Osteoblast (primary cell): Measurements from ENCODE around the gene FIZ1. TPM values are rescaled to one million over a fixed set of nuclear protein-coding genes. Genes with fewer than 3 reads are reported as not detected.

Experiments
- DNase-seq: peaks from one replicate; pipeline ENCODE4 v3.0.0; 2011; ENCODE audit warnings: low spot score, mixed read lengths; ENCODE audit not compliant: insufficient read length; ENCODE audit errors: missing footprints
- H2AFZ ChIP-seq: 2 replicates; pipeline ENCODE4 v1.6.0; 2011; ENCODE audit warnings: mild to moderate bottlenecking, low read length
- H3K27ac ChIP-seq: 2 replicates; pipeline ENCODE4 v1.5.1; 2011; ENCODE audit warnings: mild to moderate bottlenecking, low read depth, low read length, moderate library complexity
- H3K27me3 ChIP-seq: 2 replicates; pipeline ENCODE4 v1.6.0; 2012; ENCODE audit warnings: mild to moderate bottlenecking, control low read depth, inconsistent platforms, low read length, moderate library complexity; ENCODE audit not compliant: insufficient read depth
- H3K36me3 ChIP-seq: 2 replicates; pipeline ENCODE4 v1.5.1; 2011; ENCODE audit warnings: mild to moderate bottlenecking, low read length, control low read depth, moderate library complexity; ENCODE audit not compliant: insufficient read depth
- H3K4me1 ChIP-seq: 2 replicates; pipeline ENCODE4 v1.5.1; 2011; ENCODE audit warnings: mild to moderate bottlenecking, low read length, control low read depth, moderate library complexity; ENCODE audit not compliant: insufficient read depth
- H3K4me2 ChIP-seq: 2 replicates; pipeline ENCODE4 v1.6.0; 2011; ENCODE audit warnings: mild to moderate bottlenecking, low read length; ENCODE audit not compliant: insufficient read depth
- H3K4me3 ChIP-seq: fragments of 200-600 bp; sonication (generic); 3 replicates; pipeline ENCODE4 v1.5.1; 2012; ENCODE audit warnings: mild to moderate bottlenecking, low read length, inconsistent platforms; ENCODE audit not compliant: insufficient read depth
- H3K79me2 ChIP-seq: 2 replicates; pipeline ENCODE4 v1.6.0; 2012; ENCODE audit warnings: mild to moderate bottlenecking, low read length, control low read depth, inconsistent platforms; ENCODE audit not compliant: insufficient read depth
- H3K9me3 ChIP-seq: 2 replicates; pipeline ENCODE4 v1.5.1; 2011; ENCODE audit warnings: low read depth, low read length, control low read depth
- H4K20me1 ChIP-seq: 2 replicates; pipeline ENCODE4 v1.6.0; 2012; ENCODE audit warnings: mild to moderate bottlenecking, low read length, control low read depth; ENCODE audit not compliant: insufficient read depth
- CTCF ChIP-seq: IDR thresholded peaks from 2 replicates; pipeline ENCODE4 v1.5.1; 2011; ENCODE audit warnings: mild to moderate bottlenecking, low read depth, low read length, moderate library complexity; ENCODE audit errors: extremely low read depth
- total RNA-seq: library from RNA; depleted of rRNA; stranded (reverse); fragments of >200 nt; gene quantifications from 2 replicates; pipeline ENCODE4 v1.2.3, GENCODE V29; 2012

Gene FIZ1
- total RNA-seq, 1 donor = 3.6 TPM

- Histone ChIP-seq H3K9me3 (no peaks in the 10 kb centered on the region), H3K79me2 (no peaks in the 10 kb centered on the region), H4K20me1 (no peaks in the 10 kb centered on the region), H3K4me3 (no peak overlapping the region), H3K27ac (no peak overlapping the region), H3K36me3 (peaks cover 6% of the 10 kb centered on the region), H2AFZ (no peak overlapping the region), H3K4me2 (no peak overlapping the region), H3K27me3 (no peaks in the 10 kb centered on the region), H3K4me1 (peaks cover 12% of the 10 kb centered on the region)
- DNase-seq = peak; percentile 59
- no peak for TF ChIP-seq CTCF
These were observed 9.2 kb downstream of the FIZ1 start for GRCh38 chr19:55590109-55590508.

- H3K4me2 ChIP-seq = no peak overlapping the region
- no peak for DNase-seq
- H3K27ac ChIP-seq = no peak overlapping the region
- no peak overlapping the region for H3K4me3 ChIP-seq
- H3K36me3 ChIP-seq = no peaks in the 10 kb centered on the region
- no peak overlapping the region for H2AFZ ChIP-seq
- no peak for TF ChIP-seq CTCF
- H3K4me1 ChIP-seq = peaks cover 12% of the 10 kb centered on the region
- H3K27me3 ChIP-seq = no peaks in the 10 kb centered on the region
- H3K9me3 ChIP-seq = no peaks in the 10 kb centered on the region
- H4K20me1 ChIP-seq = no peaks in the 10 kb centered on the region
- H3K79me2 ChIP-seq = no peaks in the 10 kb centered on the region
These were observed 10.6 kb downstream of the FIZ1 start for GRCh38 chr19:55588738-55589137.

DNA sequence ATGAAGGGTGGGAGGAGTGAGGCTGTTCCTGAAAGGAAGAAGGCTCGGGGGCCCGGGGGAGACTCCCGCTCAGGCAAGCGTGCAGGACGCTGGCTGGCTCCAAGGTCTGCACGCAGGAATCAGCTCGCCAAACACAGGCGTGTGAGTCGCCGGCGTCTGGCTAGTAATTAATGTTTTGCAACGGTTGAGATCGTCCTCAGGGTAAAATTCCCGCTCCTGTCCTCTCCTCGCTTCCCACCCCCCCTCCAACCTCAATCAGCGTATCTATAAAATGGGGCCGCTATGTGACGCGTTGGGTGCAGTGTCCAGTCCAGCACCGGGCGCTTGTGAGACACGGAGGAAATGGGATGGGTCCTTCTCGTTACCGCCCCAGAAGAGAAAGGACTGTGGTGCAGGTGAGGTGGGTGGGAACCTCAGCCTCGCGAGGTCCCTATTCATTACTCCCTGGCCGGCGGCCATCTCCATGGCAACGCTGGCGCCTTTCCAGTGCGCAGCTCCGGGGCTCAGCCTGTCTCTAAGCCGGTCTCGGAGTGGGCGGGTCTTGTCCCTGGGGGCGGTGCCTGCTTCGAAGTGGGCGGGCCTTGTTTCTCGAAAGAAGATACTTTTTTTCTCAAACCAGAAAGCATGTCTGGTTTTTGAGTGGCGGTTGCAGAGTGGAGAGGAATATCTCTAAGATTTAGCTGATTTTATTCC, 12.2 kb downstream of the FIZ1 start:
- DNase-seq = peak; percentile 99
- Histone ChIP-seq H3K27me3 (no peaks in the 10 kb centered on the region), H3K9me3 (no peaks in the 10 kb centered on the region), H3K4me3 (peak overlapping the region; percentile 70), H3K36me3 (no peaks in the 10 kb centered on the region), H3K27ac (peak overlapping the region; percentile 29), H2AFZ (peak overlapping the region; percentile 71), H3K79me2 (no peaks in the 10 kb centered on the region), H4K20me1 (no peaks in the 10 kb centered on the region), H3K4me2 (peak overlapping the region; percentile 81), H3K4me1 (peaks cover 12% of the 10 kb centered on the region)
- no peak for TF ChIP-seq CTCF

DNA sequence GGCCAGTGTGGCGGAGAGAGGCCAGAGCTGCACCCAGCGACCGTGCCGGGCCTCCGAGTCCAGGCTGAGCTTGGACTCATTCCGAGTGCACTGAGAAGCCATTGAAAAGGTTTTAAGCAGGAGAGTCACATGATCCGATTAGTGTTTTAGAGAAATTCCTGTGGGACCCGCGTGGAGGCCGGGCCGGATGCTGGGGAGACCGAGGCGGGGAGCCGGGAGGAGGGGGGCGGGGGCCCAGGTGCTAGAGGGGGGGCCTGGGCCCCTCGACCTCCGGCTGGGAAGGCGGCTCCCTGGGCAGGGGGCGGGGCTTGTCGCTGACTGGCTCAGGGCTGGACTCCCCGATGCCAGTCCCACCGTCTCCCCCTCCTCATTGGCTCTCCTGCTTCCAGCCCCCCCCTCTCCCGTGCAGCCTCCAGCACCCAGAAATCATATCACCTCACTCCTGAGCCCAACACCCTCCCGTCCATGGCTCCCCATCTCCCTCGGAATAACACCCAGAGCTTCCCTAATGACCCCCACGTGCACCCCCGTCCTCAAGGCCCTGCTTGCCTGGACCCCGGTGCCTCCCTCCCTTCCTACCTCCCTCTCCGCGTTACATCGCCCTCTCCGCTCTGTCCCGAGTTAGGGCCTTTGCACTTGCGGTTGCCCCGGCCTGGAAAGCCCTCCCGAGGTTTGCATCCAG, 13.5 kb downstream of the FIZ1 start:
- H2AFZ ChIP-seq = peak overlapping the region; percentile 91
- no peaks in the 10 kb centered on the region for H3K27me3 ChIP-seq
- peaks cover 23% of the 10 kb centered on the region for H3K4me1 ChIP-seq
- H3K4me2 ChIP-seq = peak overlapping the region; percentile 78
- H3K9me3 ChIP-seq = no peaks in the 10 kb centered on the region
- no peaks in the 10 kb centered on the region for H3K36me3 ChIP-seq
- no peak for TF ChIP-seq CTCF
- no peaks in the 10 kb centered on the region for H4K20me1 ChIP-seq
- H3K27ac ChIP-seq = no peak overlapping the region
- DNase-seq = peak; percentile 94
- peak overlapping the region; percentile 68 for H3K4me3 ChIP-seq
- peaks cover 4% of the 10 kb centered on the region for H3K79me2 ChIP-seq
